Suppressor macrophage treated with lipopolysaccharide for 4 hours (primary cell): ENCODE measurements around the gene RPL27.
A peak's percentile ranks its signal among the peaks of the same experiment; 100 is the strongest.
"Not testable (repeated sequence)": the region's sequence is repeated elsewhere in the genome, so short reads cannot be mapped to it uniquely, and the experiment has no call there.

ENCODE experiments used
- DNase-seq: peaks from one replicate; pipeline ENCODE4 v3.0.0-alpha.2; 2020

RPL27 gene

GRCh38 chr17:42997984-42998938, at the start of gene RPL27:
TSS of gene RPL27 (plus strand) at chr17:42998419. CDS start at chr17:42998751, 332 bp downstream.
- peak; percentile 100 for DNase-seq

- DNase-seq, result no peak
These were observed 48.0 kb upstream of the RPL27 start for GRCh38 chr17:42950044-42950783.

GRCh38 chr17:42953669-42954068, 44.5 kb upstream of the RPL27 start:
- DNase-seq, result no peak

GRCh38 chr17:42964161-42964932, 33.9 kb upstream of the RPL27 start, which contains the start of gene AARSD1:
TSS of gene AARSD1 (minus strand) at chr17:42964454. CDS start at chr17:42964440, 14 bp downstream.
- DNase-seq, result peak; percentile 92

GRCh38 chr17:42967925-42968324, 30.3 kb upstream of the RPL27 start:
- DNase-seq, result no peak

- DNase-seq, result peak; percentile 34
These were observed 29.1 kb upstream of the RPL27 start for GRCh38 chr17:42969001-42969581.

GRCh38 chr17:42971589-42971988, 26.6 kb upstream of the RPL27 start:
- no peak for DNase-seq

GRCh38 chr17:42973323-42973722, 24.9 kb upstream of the RPL27 start:
- DNase-seq, result not testable (repeated sequence)

GRCh38 chr17:42975265-42975664, 23.0 kb upstream of the RPL27 start:
- no peak for DNase-seq

- DNase-seq, result not testable (repeated sequence)
These were observed 22.5 kb upstream of the RPL27 start for GRCh38 chr17:42975701-42976100.

GRCh38 chr17:42979511-42980273, 18.5 kb upstream of the RPL27 start, which contains the start of gene PTGES3L:
TSS of gene PTGES3L (minus strand) at chr17:42980080. CDS start at chr17:42980053, 27 bp downstream.
- DNase-seq, result peak; percentile 50

GRCh38 chr17:42980274-42980765, 17.9 kb upstream of the RPL27 start, which contains the start of gene RUNDC1:
TSS of gene RUNDC1 (plus strand) at chr17:42980565. CDS start at chr17:42980577, 12 bp downstream.
- peak; percentile 91 for DNase-seq

- peak; percentile 33 for DNase-seq
These were observed 17.3 kb upstream of the RPL27 start for GRCh38 chr17:42980766-42981397.

GRCh38 chr17:42982266-42982665, 16.0 kb upstream of the RPL27 start:
- no peak for DNase-seq

- DNase-seq, result peak; percentile 90
These were observed 13.0 kb upstream of the RPL27 start for GRCh38 chr17:42985225-42985624.

GRCh38 chr17:42989141-42989540, 9.1 kb upstream of the RPL27 start:
- no peak for DNase-seq

GRCh38 chr17:42989726-42990652, 8.2 kb upstream of the RPL27 start:
- DNase-seq, result no peak

- DNase-seq, result no peak
These were observed 6.7 kb upstream of the RPL27 start for GRCh38 chr17:42991471-42991870.

GRCh38 chr17:42992872-42993271, 5.3 kb upstream of the RPL27 start:
- DNase-seq, result no peak
